H7 (cell line): ENCODE results near the gene HSP90B1. TPM values are rescaled to one million over a fixed set of nuclear protein-coding genes. Genes with fewer than 3 reads are reported as not detected.
A peak's percentile ranks its signal among the peaks of the same experiment; 100 is the strongest.

Experiments
- DNase-seq: peaks from one replicate; pipeline ENCODE4 v3.0.0; 2012
- H3K27me3 ChIP-seq: 2 replicates; pipeline ENCODE4 v1.6.0; 2011; ENCODE audit warnings: mild to moderate bottlenecking, low read length; ENCODE audit not compliant: control insufficient read depth, insufficient read depth
- H3K36me3 ChIP-seq: replicated peaks from 2 replicates; pipeline ENCODE4 v1.5.1; 2011; ENCODE audit warnings: low read length; ENCODE audit not compliant: control insufficient read depth, insufficient read depth
- H3K4me3 ChIP-seq: 2 replicates; pipeline ENCODE4 v1.5.1; 2011; ENCODE audit warnings: low read depth, mild to moderate bottlenecking, control low read depth, low read length, moderate library complexity; ENCODE audit not compliant: insufficient read depth
- total RNA-seq: library from RNA; depleted of rRNA; stranded (reverse); fragments of >200 nt; shearing (Covaris generic); gene quantifications from 2 replicates; pipeline ENCODE4 v1.2.3, GENCODE V29; 2014; rRNA removed

Gene HSP90B1
- 602 and 610 TPM in 2 replicates for total RNA-seq

GRCh38 chr12:103930034-103930786 lies at the start of gene HSP90B1:
HSP90B1 (plus strand) TSS chr12:103930410; CDS start chr12:103930516, 106 bp downstream.
- DNase-seq, result peak; percentile 98
- peaks cover 22% of the 10 kb centered on the region for H3K36me3 ChIP-seq
- H3K27me3 ChIP-seq, result no peaks in the 10 kb centered on the region
- peak within 1 kb of the TSS; percentile 68 for H3K4me3 ChIP-seq

GRCh38 chr12:103881261-103881660 lies 48.9 kb upstream of the HSP90B1 start:
- Histone ChIP-seq H3K27me3 (no peaks in the 10 kb centered on the region), H3K4me3 (no peak overlapping the region), H3K36me3 (no peaks in the 10 kb centered on the region)
- no peak for DNase-seq

DNA sequence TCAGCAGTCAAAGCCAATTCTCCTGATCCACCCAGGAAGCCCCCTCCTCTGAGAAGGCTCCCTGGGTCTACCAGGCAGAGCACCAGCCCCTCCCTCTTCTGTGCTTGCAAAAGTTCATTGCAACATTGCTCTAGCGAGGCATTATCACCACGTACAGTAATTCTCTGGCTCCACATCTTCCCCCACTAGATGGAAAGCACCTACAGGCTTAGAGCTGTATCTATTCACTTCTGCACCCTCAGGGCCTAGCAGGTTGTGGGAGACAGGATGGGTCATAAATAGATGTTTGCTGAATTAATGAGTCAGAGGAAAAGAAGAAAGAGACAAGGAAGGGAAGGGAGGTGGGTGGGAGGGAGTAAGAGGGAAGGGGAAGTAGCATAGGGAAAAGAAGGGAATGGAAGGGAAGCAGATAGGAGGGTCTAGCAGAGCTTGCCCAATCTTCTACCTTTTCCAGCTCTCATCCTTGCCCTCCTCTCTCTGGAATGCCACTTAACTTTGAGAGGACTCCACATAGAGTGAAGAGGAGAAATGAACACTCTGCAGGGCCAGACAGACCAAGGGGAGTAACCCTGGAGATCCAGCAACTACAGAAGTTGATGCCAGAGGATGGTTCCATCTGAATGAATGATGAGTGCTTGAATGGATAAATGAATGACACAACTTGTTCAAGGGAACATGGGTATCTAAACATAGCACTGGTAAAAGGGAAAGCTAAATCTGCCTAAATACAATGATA lies 47.2 kb upstream of the HSP90B1 start:
- H3K27me3 ChIP-seq, result no peaks in the 10 kb centered on the region
- DNase-seq, result no peak
- no peaks in the 10 kb centered on the region for H3K36me3 ChIP-seq

GRCh38 chr12:103883908-103884307 lies 46.3 kb upstream of the HSP90B1 start:
- no peak overlapping the region for H3K4me3 ChIP-seq
- no peak for DNase-seq

More for the DNA sequence above, 47.2 kb upstream of the HSP90B1 start:
- no peak overlapping the region for H3K4me3 ChIP-seq

GRCh38 chr12:103884316-103884715 lies 45.9 kb upstream of the HSP90B1 start:
- H3K27me3 ChIP-seq, result no peaks in the 10 kb centered on the region
- H3K4me3 ChIP-seq, result no peak overlapping the region
- DNase-seq, result no peak
- H3K36me3 ChIP-seq, result no peaks in the 10 kb centered on the region

More at GRCh38 chr12:103883908-103884307, 46.3 kb upstream of the HSP90B1 start:
- H3K36me3 ChIP-seq, result no peaks in the 10 kb centered on the region
- H3K27me3 ChIP-seq, result no peaks in the 10 kb centered on the region

DNA sequence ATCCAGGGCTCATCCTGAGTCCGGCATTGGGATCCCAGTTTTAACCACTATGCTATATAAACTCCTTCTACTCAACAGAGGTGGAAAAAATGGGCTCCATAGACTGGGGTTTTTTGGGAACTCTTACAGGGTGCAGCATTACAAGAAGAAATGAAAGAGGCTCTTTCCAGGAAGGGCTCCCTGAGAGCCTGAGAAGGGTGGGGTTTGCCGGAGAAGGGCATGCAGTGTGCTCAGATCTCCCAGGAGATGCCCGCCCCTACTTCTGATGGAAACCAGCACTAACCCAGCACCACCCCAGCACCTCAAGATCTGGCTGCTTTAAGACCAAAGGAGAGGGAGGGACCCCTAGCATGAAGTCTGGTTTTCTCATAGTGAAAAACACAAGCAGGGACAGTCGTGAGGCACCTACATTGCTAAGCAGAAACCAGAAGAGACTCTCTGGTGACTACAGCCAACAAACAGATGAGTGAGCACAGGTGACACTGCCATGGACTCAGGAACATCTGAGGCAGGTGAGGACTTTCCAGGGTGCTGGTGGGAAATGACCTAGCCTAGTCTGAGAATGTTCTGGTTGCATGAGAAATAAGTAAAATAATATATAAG lies 43.9 kb upstream of the HSP90B1 start:
- DNase-seq, result no peak
- H3K27me3 ChIP-seq, result no peaks in the 10 kb centered on the region
- H3K4me3 ChIP-seq, result no peak overlapping the region
- H3K36me3 ChIP-seq, result no peaks in the 10 kb centered on the region

GRCh38 chr12:103887738-103888137 lies 42.5 kb upstream of the HSP90B1 start:
- H3K4me3 ChIP-seq, result no peak overlapping the region
- H3K36me3 ChIP-seq, result no peaks in the 10 kb centered on the region
- DNase-seq, result no peak
- no peaks in the 10 kb centered on the region for H3K27me3 ChIP-seq

- no peak overlapping the region for H3K4me3 ChIP-seq
- no peak for DNase-seq
- H3K36me3 ChIP-seq, result no peaks in the 10 kb centered on the region
- H3K27me3 ChIP-seq, result no peaks in the 10 kb centered on the region
Observed at GRCh38 chr12:103897316-103897715, 32.9 kb upstream of the HSP90B1 start.

DNA sequence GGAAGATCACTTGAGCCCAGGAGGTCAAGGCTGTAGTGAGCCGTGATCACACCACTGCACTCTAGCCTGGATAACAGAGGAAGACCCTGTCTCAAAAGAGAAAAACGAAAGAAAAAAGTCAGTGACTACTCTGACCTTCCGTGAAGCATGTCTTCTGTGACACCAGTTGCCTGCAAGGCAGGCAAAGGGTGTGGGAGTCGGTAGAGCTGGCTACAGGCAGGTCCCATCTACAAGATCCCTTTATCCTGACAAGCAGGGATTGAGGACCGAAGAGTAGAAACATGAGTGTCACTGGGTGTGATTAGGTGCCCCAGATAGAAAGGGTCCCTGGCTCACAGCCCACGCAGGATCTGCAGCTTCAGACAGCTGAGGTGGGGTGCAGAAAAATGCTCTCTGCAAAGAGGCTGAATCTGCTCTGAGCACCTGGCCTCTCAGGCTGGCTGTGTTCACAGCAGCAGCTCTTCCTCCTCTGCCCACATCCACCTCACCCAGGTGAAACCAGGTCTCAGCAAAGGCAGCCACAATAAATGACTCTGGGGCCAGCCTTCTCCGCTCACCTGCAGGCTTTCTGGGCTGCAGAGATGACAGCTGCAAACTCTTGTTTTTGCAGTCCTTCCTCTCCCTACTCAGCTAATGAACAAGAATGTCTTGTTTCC lies 28.6 kb upstream of the HSP90B1 start:
- H3K4me3 ChIP-seq, result no peak overlapping the region
- no peak for DNase-seq
- H3K27me3 ChIP-seq, result no peaks in the 10 kb centered on the region; the same call in 1 of the 2 replicates
- H3K36me3 ChIP-seq, result no peaks in the 10 kb centered on the region

DNA sequence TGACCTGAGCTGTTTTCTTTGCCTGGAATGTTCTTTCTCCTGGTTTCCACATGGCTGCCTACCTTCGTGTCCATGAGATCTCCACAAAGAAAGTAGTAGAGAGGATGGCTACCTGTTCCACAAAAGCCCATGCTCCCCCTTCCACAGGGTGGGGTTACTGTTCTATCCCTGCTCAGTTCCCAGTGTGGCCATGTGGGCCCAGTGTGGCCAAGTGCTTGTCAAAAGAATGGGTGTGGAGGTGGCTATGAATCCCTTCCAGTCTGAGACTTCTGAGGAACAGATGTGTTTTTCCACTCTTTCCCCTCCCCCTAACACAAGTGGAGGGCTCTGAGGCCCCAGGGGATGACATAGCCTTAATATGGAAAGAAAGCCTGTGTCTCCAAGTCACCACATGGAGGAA lies 26.2 kb upstream of the HSP90B1 start:
- no peaks in the 10 kb centered on the region for H3K36me3 ChIP-seq
- DNase-seq, result no peak
- H3K27me3 ChIP-seq, result no peaks in the 10 kb centered on the region; the same call in 1 of the 2 replicates
- H3K4me3 ChIP-seq, result no peak overlapping the region

DNA sequence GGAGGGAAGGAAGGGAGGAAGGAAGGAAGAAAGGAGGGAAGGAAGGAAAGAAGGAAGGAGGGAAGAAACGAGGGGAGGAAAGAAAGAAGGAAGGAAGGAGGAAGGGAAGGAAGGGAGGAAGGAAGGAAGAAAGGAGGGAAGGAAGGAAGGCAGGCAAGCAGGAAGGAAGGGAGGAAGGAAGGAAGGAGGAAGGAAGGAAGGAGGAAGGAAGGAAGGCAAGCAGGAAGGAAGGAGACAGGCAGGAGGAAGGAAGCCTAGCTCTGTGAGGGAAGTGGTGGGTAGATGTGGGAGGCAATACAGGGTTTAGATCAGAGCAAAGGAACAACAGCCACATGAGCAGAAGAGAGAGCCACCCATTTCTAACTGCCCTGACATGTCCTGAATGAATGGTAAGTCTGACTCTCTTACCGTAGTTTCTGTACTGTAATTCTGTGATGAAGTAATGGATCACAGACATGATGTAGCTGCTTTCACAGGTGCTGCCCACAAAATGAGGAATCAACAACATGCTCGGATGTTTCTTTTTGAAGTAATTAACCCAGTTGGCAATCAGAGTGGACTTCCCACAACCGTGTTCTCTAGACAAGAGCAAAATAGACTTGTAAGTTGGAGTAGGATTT lies 24.4 kb upstream of the HSP90B1 start:
- H3K36me3 ChIP-seq, result no peaks in the 10 kb centered on the region
- DNase-seq, result no peak
- H3K4me3 ChIP-seq, result no peak overlapping the region
- H3K27me3 ChIP-seq, result no peaks in the 10 kb centered on the region; the same call in 1 of the 2 replicates

GRCh38 chr12:103908246-103908541 lies 22.0 kb upstream of the HSP90B1 start:
- no peaks in the 10 kb centered on the region; the same call in 1 of the 2 replicates for H3K27me3 ChIP-seq
- H3K4me3 ChIP-seq, result no peak overlapping the region
- no peak for DNase-seq

GRCh38 chr12:103908877-103909276 lies 21.3 kb upstream of the HSP90B1 start:
- Histone ChIP-seq H3K4me3 (no peak overlapping the region), H3K36me3 (no peaks in the 10 kb centered on the region), H3K27me3 (no peaks in the 10 kb centered on the region; the same call in 1 of the 2 replicates)
- DNase-seq, result no peak

More at GRCh38 chr12:103908246-103908541, 22.0 kb upstream of the HSP90B1 start:
- H3K36me3 ChIP-seq, result no peaks in the 10 kb centered on the region

GRCh38 chr12:103909811-103910210 lies 20.4 kb upstream of the HSP90B1 start:
- no peaks in the 10 kb centered on the region; the same call in 1 of the 2 replicates for H3K27me3 ChIP-seq
- no peaks in the 10 kb centered on the region for H3K36me3 ChIP-seq
- no peak overlapping the region for H3K4me3 ChIP-seq
- DNase-seq, result no peak
